GM12873 (cell line): ENCODE measurements around the gene ZBTB44.

Source experiments
- TF ChIP-seq, protein P1 (sequence below): IDR thresholded peaks from 2 replicates; pipeline ENCODE4 v1.5.1; 2012; ENCODE audit warnings: low read depth, mild to moderate bottlenecking, moderate library complexity, low read length, control low read depth; ENCODE audit not compliant: insufficient read depth; ENCODE audit errors: missing control alignments

ZBTB44 gene

DNA sequence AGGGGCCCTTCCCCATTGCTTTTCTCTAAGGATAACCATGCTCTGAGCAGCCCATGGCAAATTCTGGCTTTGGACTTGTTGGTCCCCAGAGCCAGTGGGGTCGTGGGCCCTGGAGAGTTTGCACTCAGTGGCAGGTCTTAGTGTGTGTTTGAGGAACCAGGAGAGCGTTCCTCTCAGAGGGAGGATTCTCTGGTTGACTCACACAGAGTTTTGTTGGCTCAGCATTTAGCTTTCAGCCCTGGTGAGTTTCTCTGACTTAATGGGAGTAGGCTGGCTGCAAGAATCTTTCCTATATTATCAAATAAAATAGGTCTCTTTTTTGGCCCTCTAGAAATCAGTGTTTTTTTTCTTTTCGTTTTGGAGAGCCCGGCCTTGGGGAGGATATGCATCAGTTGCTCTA, 134.2 kb downstream of the ZBTB44 start:
- TF ChIP-seq, protein P1, sequence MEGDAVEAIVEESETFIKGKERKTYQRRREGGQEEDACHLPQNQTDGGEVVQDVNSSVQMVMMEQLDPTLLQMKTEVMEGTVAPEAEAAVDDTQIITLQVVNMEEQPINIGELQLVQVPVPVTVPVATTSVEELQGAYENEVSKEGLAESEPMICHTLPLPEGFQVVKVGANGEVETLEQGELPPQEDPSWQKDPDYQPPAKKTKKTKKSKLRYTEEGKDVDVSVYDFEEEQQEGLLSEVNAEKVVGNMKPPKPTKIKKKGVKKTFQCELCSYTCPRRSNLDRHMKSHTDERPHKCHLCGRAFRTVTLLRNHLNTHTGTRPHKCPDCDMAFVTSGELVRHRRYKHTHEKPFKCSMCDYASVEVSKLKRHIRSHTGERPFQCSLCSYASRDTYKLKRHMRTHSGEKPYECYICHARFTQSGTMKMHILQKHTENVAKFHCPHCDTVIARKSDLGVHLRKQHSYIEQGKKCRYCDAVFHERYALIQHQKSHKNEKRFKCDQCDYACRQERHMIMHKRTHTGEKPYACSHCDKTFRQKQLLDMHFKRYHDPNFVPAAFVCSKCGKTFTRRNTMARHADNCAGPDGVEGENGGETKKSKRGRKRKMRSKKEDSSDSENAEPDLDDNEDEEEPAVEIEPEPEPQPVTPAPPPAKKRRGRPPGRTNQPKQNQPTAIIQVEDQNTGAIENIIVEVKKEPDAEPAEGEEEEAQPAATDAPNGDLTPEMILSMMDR, result no peak

DNA sequence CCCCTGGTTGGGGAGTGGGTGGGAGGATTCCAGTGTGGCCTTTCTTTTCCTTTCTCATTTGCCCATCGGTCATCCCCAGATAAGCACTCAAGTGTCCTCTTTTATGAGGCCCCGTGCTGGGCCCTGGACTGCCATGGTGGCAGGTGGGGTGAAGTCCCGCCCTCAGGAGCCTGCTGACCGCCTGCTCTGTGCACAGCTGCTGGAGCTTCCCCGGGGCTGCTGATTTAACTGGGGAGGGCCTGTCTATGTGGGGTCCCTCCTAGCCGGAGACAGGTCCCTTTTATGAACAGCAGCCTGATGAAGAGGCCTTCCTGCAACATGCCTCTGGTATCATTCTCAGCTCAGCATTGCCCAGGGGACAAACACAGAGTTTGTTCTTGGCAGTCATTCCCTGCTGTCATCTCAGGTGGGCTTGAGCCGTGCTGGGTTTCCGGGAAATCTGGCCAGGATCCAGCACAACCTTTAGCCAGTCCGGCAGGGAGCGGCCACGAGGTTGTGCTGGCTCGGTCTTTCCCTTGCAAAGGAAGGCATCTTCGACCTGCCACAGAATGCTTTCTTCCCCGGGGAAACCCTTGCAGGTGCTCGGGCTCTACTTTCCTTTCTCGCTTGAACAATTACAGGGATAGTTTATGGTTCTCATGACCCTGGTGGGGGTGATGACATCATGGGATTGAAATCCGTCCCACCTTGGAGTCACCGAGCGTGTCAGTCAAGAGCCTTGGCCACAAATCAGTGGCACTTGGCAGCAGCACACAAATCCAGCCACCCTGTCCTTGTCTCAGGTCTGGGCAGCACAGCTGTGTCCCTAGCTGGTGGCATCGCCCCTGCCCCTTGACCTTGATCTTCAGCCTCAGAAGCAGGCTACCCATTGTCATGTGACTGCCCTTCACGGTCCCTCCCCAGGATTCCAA, 135.1 kb downstream of the ZBTB44 start:
- TF ChIP-seq, protein P1, result no peak

DNA sequence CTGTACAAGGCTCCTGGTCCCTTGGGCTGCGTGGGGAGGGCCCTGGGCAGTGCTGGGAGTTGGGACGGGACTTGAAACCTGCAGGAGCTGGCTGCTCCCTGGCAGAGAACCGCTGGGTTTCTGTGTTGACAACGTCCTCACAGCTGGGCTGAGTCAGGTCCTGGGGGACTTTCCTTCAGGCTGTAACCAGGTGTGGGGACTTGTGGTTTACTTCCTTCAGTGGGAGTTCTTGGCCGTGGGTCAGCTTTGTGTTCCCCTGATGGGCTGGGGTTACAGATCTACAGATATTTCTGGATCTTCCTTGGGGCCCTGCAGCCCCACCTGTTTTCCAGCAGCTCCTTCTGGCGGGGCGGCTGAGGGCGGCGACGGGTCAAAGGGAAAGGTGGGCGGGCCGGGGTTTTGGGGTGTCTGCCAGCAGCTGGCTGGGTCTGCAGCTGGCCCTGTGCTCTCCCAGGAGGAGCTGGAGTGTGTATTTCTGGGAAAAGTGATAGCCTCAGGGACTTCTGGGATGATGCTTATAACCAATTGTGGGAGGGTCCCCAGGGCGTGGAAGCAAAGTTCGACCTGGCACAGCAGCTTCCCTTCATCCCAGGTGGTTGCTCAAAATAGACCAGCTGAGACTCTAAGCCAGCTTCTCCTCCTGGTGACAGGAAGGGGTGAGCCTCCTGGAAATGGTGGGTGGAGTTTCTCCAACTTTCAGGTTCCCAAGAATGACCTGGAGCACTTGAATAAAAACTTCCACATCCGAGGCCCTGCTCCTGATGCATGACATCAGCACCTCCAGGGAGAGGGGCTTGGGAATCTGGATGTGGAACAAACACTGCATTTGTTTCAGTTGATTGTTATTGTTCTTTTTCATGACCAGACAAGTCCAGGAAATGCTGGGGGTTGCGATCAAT, 136.0 kb downstream of the ZBTB44 start:
- TF ChIP-seq, protein P1, result no peak

DNA sequence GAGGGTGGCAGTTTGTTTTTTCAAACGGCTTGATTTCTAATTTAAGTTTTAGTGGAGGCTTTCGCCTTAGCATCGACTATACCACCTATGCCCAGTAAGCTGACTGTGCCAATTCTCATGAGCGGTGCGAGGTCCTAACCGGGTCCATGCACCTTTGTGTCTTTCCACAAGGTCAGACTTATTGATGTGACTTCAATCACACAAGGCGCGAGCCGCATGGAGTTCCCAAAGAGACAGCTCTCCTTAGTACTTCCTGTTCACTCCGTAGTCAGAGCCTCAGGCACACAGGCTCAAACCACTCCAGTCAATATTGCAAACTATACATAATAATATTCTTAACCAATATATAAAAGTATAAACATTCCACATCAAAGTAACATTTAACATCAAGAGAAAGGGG, 136.9 kb downstream of the ZBTB44 start:
- TF ChIP-seq, protein P1, result no peak
